Keratinocyte (primary cell): ENCODE results near the gene ASCC3. TPM values are rescaled to one million over a fixed set of nuclear protein-coding genes. Genes with fewer than 3 reads are reported as not detected.

ENCODE experiments used
- DNase-seq: peaks from one replicate; pipeline ENCODE4 v3.0.0-alpha.2; 2011; ENCODE audit warnings: low read depth, missing footprints, low spot score
- FAIRE-seq: peaks from 2 replicates; lab custom pipeline; 2011; peaks lifted over from hg19 to GRCh38; lab: Jason Lieb, UNC
- H2AFZ ChIP-seq: 2 replicates; pipeline ENCODE4 v1.6.0; 2012; ENCODE audit warnings: low read length, control low read depth, inconsistent platforms; ENCODE audit not compliant: control insufficient read depth
- H3K27ac ChIP-seq: 2 replicates; pipeline ENCODE4 v1.5.1; 2011; ENCODE audit warnings: low read length; ENCODE audit not compliant: control insufficient read depth, insufficient read depth
- H3K27me3 ChIP-seq: 3 replicates; pipeline ENCODE4 v1.6.0; 2011; ENCODE audit warnings: low read length; ENCODE audit not compliant: control insufficient read depth, insufficient read depth; ENCODE audit errors: extremely low read depth
- H3K36me3 ChIP-seq, 2 experiments: 2 replicates in 1 of 2; 3 replicates in 1 of 2; pipeline ENCODE4 v1.5.1; 2011; ENCODE audit warnings: low read length in 2 of 2, mild to moderate bottlenecking in 1 of 2; ENCODE audit not compliant: control insufficient read depth in 2 of 2, insufficient read depth in 2 of 2; ENCODE audit errors: extremely low read depth in 1 of 2
- H3K4me1 ChIP-seq: 3 replicates; pipeline ENCODE4 v1.5.1; 2011; ENCODE audit warnings: low read length; ENCODE audit not compliant: control insufficient read depth, insufficient read depth; ENCODE audit errors: extremely low read depth
- H3K4me2 ChIP-seq: 3 replicates; pipeline ENCODE4 v1.6.0; 2011; ENCODE audit warnings: low read depth, low read length; ENCODE audit not compliant: control insufficient read depth, insufficient read depth; ENCODE audit errors: extremely low read depth
- H3K4me3 ChIP-seq, 3 experiments: fragments of 200-600 bp in 1 of 3; sonication (generic) in 1 of 3; 2 replicates in 2 of 3; 3 replicates in 1 of 3; pipeline ENCODE4 v1.5.1; 2011 to 2016; ENCODE audit warnings: low read length in 3 of 3, mild to moderate bottlenecking in 3 of 3, control low read depth in 2 of 3, inconsistent platforms in 1 of 3, low read depth in 1 of 3, mixed read lengths in 1 of 3, mixed run types in 1 of 3, moderate library complexity in 1 of 3; ENCODE audit not compliant: control insufficient read depth in 2 of 3, insufficient read depth in 2 of 3; ENCODE audit errors: extremely low read depth in 1 of 3
- H3K79me2 ChIP-seq: 2 replicates; pipeline ENCODE4 v1.6.0; 2012; ENCODE audit warnings: low read length; ENCODE audit not compliant: control insufficient read depth, insufficient read depth
- H3K9ac ChIP-seq: 3 replicates; pipeline ENCODE4 v1.6.0; 2011; ENCODE audit warnings: low read length; ENCODE audit not compliant: control insufficient read depth, insufficient read depth; ENCODE audit errors: extremely low read depth
- H3K9me1 ChIP-seq: 3 replicates; pipeline ENCODE4 v1.6.0; 2011; ENCODE audit warnings: low read length; ENCODE audit not compliant: control insufficient read depth, insufficient read depth; ENCODE audit errors: extremely low read depth
- H3K9me3 ChIP-seq: 2 replicates; pipeline ENCODE4 v1.5.1; 2012; ENCODE audit warnings: low read depth, low read length; ENCODE audit not compliant: control insufficient read depth
- H4K20me1 ChIP-seq: 3 replicates; pipeline ENCODE4 v1.6.0; 2011; ENCODE audit warnings: low read length; ENCODE audit not compliant: control insufficient read depth, insufficient read depth; ENCODE audit errors: extremely low read depth
- EZH2 ChIP-seq: IDR thresholded peaks from one replicate; pipeline ENCODE4 v1.6.1; 2012; ENCODE audit warnings: inconsistent platforms, mild to moderate bottlenecking, low read length, moderate library complexity
- dilution Hi-C: fragments of 300-500 bp; cut with MboI; formaldehyde crosslinking; loops from one replicate; pipeline ENCODE4 v1.7.0; 2020; ENCODE audit warnings: low sequenced_read_pairs; ENCODE audit not compliant: extremely low pct_ligation_motif_present
- polyA plus RNA-seq, 5 experiments: library from polyadenylated mRNA; depleted of rRNA in 3 of 5; stranded (reverse) in 3 of 5; stranded (forward) in 1 of 5; unstranded in 1 of 5; fragments of >200 nt; gene quantifications; 1 replicate in 1 of 5; 2 replicates in 3 of 5; 3 replicates in 1 of 5; pipeline versions ENCODE4 v1.2.1 to v1.2.3, GENCODE V29; 2011 to 2012; ENCODE audit warnings: missing spikeins in 2 of 5, low read depth in 1 of 5, low replicate concordance in 1 of 5
- TF ChIP-seq, protein P1 (sequence below), 3 experiments: IDR thresholded peaks in 1 of 3; conservative IDR thresholded peaks in 1 of 3; optimal IDR thresholded peaks in 1 of 3; 2 replicates in 2 of 3; 3 replicates in 1 of 3; pipeline versions ENCODE3 to v1.5.1; 2011; ENCODE audit warnings: low read length in 3 of 3, mild to moderate bottlenecking in 3 of 3, moderate library complexity in 2 of 3, control low read depth in 1 of 3, inconsistent platforms in 1 of 3; ENCODE audit not compliant: insufficient read depth in 2 of 3; ENCODE audit errors: extremely low read depth in 1 of 3

ASCC3 gene
- polyA plus RNA-seq, 1 donor (not counting 4 experiments of a cell fraction or from before 2014, with no cell fraction given) = 58.6 TPM

DNA sequence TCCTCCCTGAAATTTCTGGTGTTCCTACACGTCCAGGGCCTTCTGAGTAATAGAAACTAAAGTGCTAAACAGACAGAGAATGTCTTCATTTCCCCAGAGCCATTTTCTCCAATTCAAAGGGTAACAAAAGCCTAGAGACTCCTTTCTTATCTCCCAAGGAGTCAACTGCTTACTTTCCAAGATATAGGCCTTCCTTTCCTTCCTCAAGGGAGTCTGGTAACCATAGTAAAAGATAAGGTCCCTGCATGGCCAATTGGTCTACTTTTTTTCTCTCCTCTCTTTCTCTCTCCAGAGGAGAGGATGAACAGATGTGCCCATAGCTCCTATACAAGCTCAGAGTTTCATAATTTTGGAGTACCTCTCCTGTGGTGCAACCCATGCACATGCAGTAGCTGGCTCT lies 185.7 kb downstream of the ASCC3 start:
- dilution Hi-C loops = no loop called here
- no peaks in the 10 kb centered on the region for H3K79me2 ChIP-seq
- no peak overlapping the region for H3K27ac ChIP-seq
- H3K9ac ChIP-seq = no peak overlapping the region
- no peak overlapping the region for H3K4me3 ChIP-seq
- no peak overlapping the region for H3K4me2 ChIP-seq
- TF ChIP-seq, protein P1, sequence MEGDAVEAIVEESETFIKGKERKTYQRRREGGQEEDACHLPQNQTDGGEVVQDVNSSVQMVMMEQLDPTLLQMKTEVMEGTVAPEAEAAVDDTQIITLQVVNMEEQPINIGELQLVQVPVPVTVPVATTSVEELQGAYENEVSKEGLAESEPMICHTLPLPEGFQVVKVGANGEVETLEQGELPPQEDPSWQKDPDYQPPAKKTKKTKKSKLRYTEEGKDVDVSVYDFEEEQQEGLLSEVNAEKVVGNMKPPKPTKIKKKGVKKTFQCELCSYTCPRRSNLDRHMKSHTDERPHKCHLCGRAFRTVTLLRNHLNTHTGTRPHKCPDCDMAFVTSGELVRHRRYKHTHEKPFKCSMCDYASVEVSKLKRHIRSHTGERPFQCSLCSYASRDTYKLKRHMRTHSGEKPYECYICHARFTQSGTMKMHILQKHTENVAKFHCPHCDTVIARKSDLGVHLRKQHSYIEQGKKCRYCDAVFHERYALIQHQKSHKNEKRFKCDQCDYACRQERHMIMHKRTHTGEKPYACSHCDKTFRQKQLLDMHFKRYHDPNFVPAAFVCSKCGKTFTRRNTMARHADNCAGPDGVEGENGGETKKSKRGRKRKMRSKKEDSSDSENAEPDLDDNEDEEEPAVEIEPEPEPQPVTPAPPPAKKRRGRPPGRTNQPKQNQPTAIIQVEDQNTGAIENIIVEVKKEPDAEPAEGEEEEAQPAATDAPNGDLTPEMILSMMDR (optimal IDR thresholded peaks at IDR 0.05 in 1 of 3, IDR thresholded peaks at IDR 0.05 in 1 of 3, conservative IDR thresholded peaks at IDR 0.05 in 1 of 3; ENCODE audit: extremely low read depth in 1 of 3, insufficient read depth in 2 of 3, low read length in 3 of 3) = no peak
- TF ChIP-seq EZH2 = no peak
- peaks cover 2% of the 10 kb centered on the region for H3K9me1 ChIP-seq
- FAIRE-seq (no peak), DNase-seq (no peak)
- no peak overlapping the region for H2AFZ ChIP-seq
- no peaks in the 10 kb centered on the region for H3K9me3 ChIP-seq
- H3K36me3 ChIP-seq = peaks cover 0 to 4% of the 10 kb centered on the region in 2 experiments
- H3K27me3 ChIP-seq = no peaks in the 10 kb centered on the region
- no peaks in the 10 kb centered on the region for H3K4me1 ChIP-seq
- H4K20me1 ChIP-seq = no peaks in the 10 kb centered on the region

DNA sequence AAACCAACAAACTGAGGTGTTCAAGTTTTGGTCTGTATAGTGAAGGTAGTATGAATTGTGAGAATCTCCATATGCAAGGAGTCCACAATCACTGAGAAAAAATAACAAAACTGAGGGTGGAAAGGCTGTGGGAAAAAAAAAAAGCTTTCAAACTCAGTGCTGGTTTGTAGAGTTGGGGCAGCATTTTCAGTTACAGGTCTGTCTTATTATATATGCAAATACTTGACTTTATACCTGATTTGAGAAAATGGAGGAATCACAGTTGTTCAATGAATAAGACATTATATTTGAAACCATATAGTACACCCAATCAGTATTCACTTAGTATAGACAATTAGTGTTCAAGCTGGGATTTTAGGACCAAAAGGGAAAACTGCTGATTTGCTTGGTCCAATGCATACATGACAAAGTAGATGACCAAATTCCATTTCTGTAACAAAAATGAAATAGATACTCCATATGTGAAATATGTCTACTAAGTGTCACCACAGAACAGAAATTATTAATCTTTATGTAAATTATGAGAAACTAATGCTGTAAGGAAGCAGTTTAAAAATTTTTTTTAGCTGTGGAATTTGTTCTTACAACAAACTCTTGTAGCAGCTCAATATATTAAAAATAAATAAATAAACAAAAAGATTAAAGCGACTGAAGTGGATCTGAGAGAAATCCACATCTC lies 187.7 kb downstream of the ASCC3 start:
- DNase-seq (no peak), FAIRE-seq (no peak)
- H3K27ac ChIP-seq = no peak overlapping the region
- no peaks in the 10 kb centered on the region for H4K20me1 ChIP-seq
- TF ChIP-seq, protein P1 (optimal IDR thresholded peaks at IDR 0.05 in 1 of 3, IDR thresholded peaks at IDR 0.05 in 1 of 3, conservative IDR thresholded peaks at IDR 0.05 in 1 of 3; ENCODE audit: extremely low read depth in 1 of 3, insufficient read depth in 2 of 3, low read length in 3 of 3) = no peak
- TF ChIP-seq EZH2 = no peak
- H3K36me3 ChIP-seq = no peaks in the 10 kb centered on the region
- no peak overlapping the region for H3K4me3 ChIP-seq
- H3K79me2 ChIP-seq = no peaks in the 10 kb centered on the region
- H3K9me3 ChIP-seq = no peaks in the 10 kb centered on the region
- no peak overlapping the region for H2AFZ ChIP-seq
- no peak overlapping the region for H3K4me2 ChIP-seq
- H3K9me1 ChIP-seq = peaks cover 2% of the 10 kb centered on the region
- H3K27me3 ChIP-seq = no peaks in the 10 kb centered on the region
- dilution Hi-C loops = no loop called here
- H3K4me1 ChIP-seq = no peaks in the 10 kb centered on the region
- no peak overlapping the region for H3K9ac ChIP-seq
